PC-3 (cell line): ENCODE measurements around the gene YWHAQ. TPM values are rescaled to one million over a fixed set of nuclear protein-coding genes. Genes with fewer than 3 reads are reported as not detected.

ENCODE experiments used
- ATAC-seq: fragments of 200-7000 bp; cut with Tn5 transposase; 2 replicates; pipeline ENCODE4 v1.9.1; 2020; ENCODE audit warnings: mild to moderate bottlenecking, moderate library complexity
- BruUV-seq: library from RNA; stranded (reverse); fragments of 400-500 nt; replicated peaks from 2 replicates; lab custom pipeline; 2021; lab: Mats Ljungman, UMichigan
- CTCF ChIA-PET: fragments of 300-600 bp; sonication (Branson Sonifier 250); formaldehyde crosslinking; loops from one replicate; lab custom pipeline; 2022; ENCODE audit warnings: antibody characterized with exemption; lab: Charles Lee
- POLR2A ChIA-PET: fragments of 300-600 bp; sonication (Branson Sonifier 250); formaldehyde crosslinking; loops from one replicate; lab custom pipeline; 2022; ENCODE audit warnings: antibody characterized with exemption; ENCODE audit not compliant: unreplicated experiment; lab: Charles Lee
- DNase-seq: peaks from one replicate; pipeline ENCODE4 v3.0.0-alpha.2; 2015
- H2AFZ ChIP-seq: fragments of 300-600 bp; sonication (generic); 2 replicates; pipeline ENCODE4 v1.6.0; 2016; ENCODE audit warnings: antibody characterized with exemption, low read length
- H3F3A ChIP-seq: fragments of 300-600 bp; sonication (generic); one replicate; pipeline ENCODE4 v1.6.0; 2017; ENCODE audit warnings: antibody characterized with exemption, low read length, control low read depth, mild to moderate bottlenecking; ENCODE audit not compliant: unreplicated experiment
- H3K27ac ChIP-seq: fragments of 300-600 bp; sonication (generic); 2 replicates; pipeline ENCODE4 v1.5.1; 2016; ENCODE audit warnings: mild to moderate bottlenecking, low read length
- H3K27me3 ChIP-seq: fragments of 300-600 bp; sonication (generic); 2 replicates; pipeline ENCODE4 v1.6.1; 2016; ENCODE audit warnings: low read length, mixed read lengths
- H3K36me3 ChIP-seq: fragments of 300-600 bp; sonication (generic); 2 replicates; pipeline ENCODE4 v1.6.1; 2016; ENCODE audit warnings: low read depth, mixed run types, low read length, mixed read lengths
- H3K4me1 ChIP-seq: fragments of 300-600 bp; sonication (generic); 2 replicates; pipeline ENCODE4 v1.5.1; 2016; ENCODE audit warnings: low read length; ENCODE audit not compliant: insufficient read depth
- H3K4me2 ChIP-seq: fragments of 300-600 bp; sonication (generic); 2 replicates; pipeline ENCODE4 v1.6.0; 2016; ENCODE audit warnings: low read length
- H3K4me3 ChIP-seq: fragments of 300-600 bp; sonication (generic); 2 replicates; pipeline ENCODE4 v1.5.1; 2016; ENCODE audit warnings: mild to moderate bottlenecking, low read length, mixed read lengths
- H3K79me2 ChIP-seq: fragments of 300-600 bp; sonication (generic); 2 replicates; pipeline ENCODE4 v1.6.1; 2017; ENCODE audit warnings: low read length, mixed read lengths
- H3K9ac ChIP-seq: fragments of 300-600 bp; sonication (generic); 2 replicates; pipeline ENCODE4 v1.6.0; 2016; ENCODE audit warnings: mild to moderate bottlenecking, low read length
- H3K9me2 ChIP-seq: fragments of 300-600 bp; sonication (generic); replicated peaks from 2 replicates; pipeline ENCODE4 v1.6.1; 2016; ENCODE audit warnings: mixed run types, low read length, mixed read lengths
- H3K9me3 ChIP-seq: fragments of 300-600 bp; sonication (generic); 2 replicates; pipeline ENCODE4 v1.6.1; 2016; ENCODE audit warnings: low read length, mixed read lengths
- H4K20me1 ChIP-seq: fragments of 300-600 bp; sonication (generic); 2 replicates; pipeline ENCODE4 v1.6.1; 2016; ENCODE audit warnings: low read length, mixed read lengths
- CTCF ChIP-seq: fragments of 300-600 bp; sonication (generic); conservative IDR thresholded peaks from 2 replicates; pipeline ENCODE4 v1.5.1; 2017; ENCODE audit warnings: antibody characterized with exemption, low read depth, mild to moderate bottlenecking, low read length
- EZH2 ChIP-seq: fragments of 300-600 bp; sonication (generic); IDR thresholded peaks from one replicate; pipeline ENCODE4 v1.6.1; 2017; ENCODE audit warnings: antibody characterized with exemption, mild to moderate bottlenecking, low read length; ENCODE audit not compliant: unreplicated experiment
- EZH2phosphoT487 ChIP-seq: fragments of 300-600 bp; sonication (generic); IDR thresholded peaks from 2 replicates; pipeline ENCODE4 v1.6.1; 2018; ENCODE audit warnings: mild to moderate bottlenecking, antibody characterized with exemption, low read length, borderline replicate concordance
- intact Hi-C: fragments of 100-400 bp; cut with micrococcal nuclease; formaldehyde crosslinking; loops from 2 replicates; pipeline ENCODE4 v1.9.0; 2023
- total RNA-seq: library from RNA; depleted of rRNA; stranded (reverse); fragments of >200 nt; gene quantifications from 2 replicates; pipeline ENCODE4 v1.2.3, GENCODE V29; 2014

The YWHAQ gene
- total RNA-seq, 1 experiment from 2014 or later: 377 TPM

GRCh38 chr2:9667826-9668225 lies 37.0 kb upstream of the YWHAQ start:
- Histone ChIP-seq H3K27me3 (no peaks in the 10 kb centered on the region), H4K20me1 (no peaks in the 10 kb centered on the region), H3K4me3 (no peak overlapping the region), H3F3A (no peaks in the 10 kb centered on the region), H3K9me3 (no peaks in the 10 kb centered on the region), H3K79me2 (no peaks in the 10 kb centered on the region), H2AFZ (no peak overlapping the region), H3K4me1 (peaks cover 10% of the 10 kb centered on the region), H3K4me2 (no peak overlapping the region), H3K9ac (no peak overlapping the region), H3K36me3 (no peaks in the 10 kb centered on the region), H3K27ac (no peak overlapping the region), H3K9me2 (no peaks in the 10 kb centered on the region)
- intact Hi-C loops: no loop called here
- DNase-seq: no peak
- TF ChIP-seq EZH2 (no peak), CTCF (no peak), EZH2phosphoT487 (no peak)
- ChIA-PET POLR2A (no interaction called here), CTCF (no interaction called here)
- BruUV-seq: no TSS peak
- no peak for ATAC-seq

GRCh38 chr2:9666306-9666705 lies 35.5 kb upstream of the YWHAQ start:
- Histone ChIP-seq H3K4me1 (peaks cover 10% of the 10 kb centered on the region), H3K4me3 (no peak overlapping the region), H3F3A (no peaks in the 10 kb centered on the region), H3K9me2 (no peaks in the 10 kb centered on the region), H3K4me2 (no peak overlapping the region), H3K36me3 (no peaks in the 10 kb centered on the region), H3K79me2 (no peaks in the 10 kb centered on the region), H4K20me1 (no peaks in the 10 kb centered on the region), H3K27me3 (no peaks in the 10 kb centered on the region), H3K9me3 (no peaks in the 10 kb centered on the region), H3K9ac (no peak overlapping the region), H2AFZ (no peak overlapping the region), H3K27ac (peak overlapping the region; percentile 18; the same call in 1 of the 2 replicates)
- no peak for DNase-seq
- intact Hi-C loops: no loop called here
- CTCF ChIA-PET: no interaction called here
- POLR2A ChIA-PET: interaction anchor here (0.5 kb wide), 1 partner anchor 16 kb away, joined by 3 read pairs; no protein-coding TSS in a partner anchor
- ATAC-seq: no peak
- no peak for TF ChIP-seq CTCF
- no peak for TF ChIP-seq EZH2phosphoT487
- no peak for TF ChIP-seq EZH2
- no TSS peak for BruUV-seq

GRCh38 chr2:9665898-9666297 lies 35.1 kb upstream of the YWHAQ start:
- Histone ChIP-seq H3F3A (no peaks in the 10 kb centered on the region), H3K9ac (no peak overlapping the region), H3K27ac (peak overlapping the region; percentile 37; the same call in 1 of the 2 replicates), H3K79me2 (no peaks in the 10 kb centered on the region), H2AFZ (peak overlapping the region; percentile 65), H3K4me3 (no peak overlapping the region), H3K4me2 (peak overlapping the region; percentile 56), H3K9me2 (no peaks in the 10 kb centered on the region), H3K27me3 (no peaks in the 10 kb centered on the region), H3K36me3 (no peaks in the 10 kb centered on the region), H3K9me3 (no peaks in the 10 kb centered on the region), H4K20me1 (no peaks in the 10 kb centered on the region), H3K4me1 (peaks cover 10% of the 10 kb centered on the region)
- ATAC-seq (peak; percentile 85), DNase-seq (peak; percentile 61)
- ChIA-PET CTCF (no interaction called here), POLR2A (interaction anchor here (0.5 kb wide), 1 partner anchor 16 kb away, joined by 3 read pairs; no protein-coding TSS in a partner anchor)
- intact Hi-C loops: no loop called here
- BruUV-seq: no TSS peak
- TF ChIP-seq CTCF: no peak
